GM23338 (cell line): ENCODE measurements around the gene TMPRSS15. TPM values are rescaled to one million over a fixed set of nuclear protein-coding genes. Genes with fewer than 3 reads are reported as not detected.

ENCODE experiments used
- ATAC-seq: fragments of 200-7000 bp; cut with Tn5 transposase; 3 replicates; pipeline ENCODE4 v1.9.1; 2020
- DNase-seq: peaks from one replicate; pipeline ENCODE4 v3.0.0-alpha.2; 2015; ENCODE audit warnings: low spot score
- H2AFZ ChIP-seq: fragments of 200-600 bp; sonication (generic); 2 replicates; pipeline ENCODE4 v1.8.0; 2016; ENCODE audit warnings: antibody characterized with exemption, mild to moderate bottlenecking, moderate library complexity
- H3F3A ChIP-seq: fragments of 200-600 bp; sonication (generic); replicated peaks from 2 replicates; pipeline ENCODE4 v1.8.0; 2017; ENCODE audit warnings: antibody characterized with exemption, mixed run types, low read depth
- H3K27ac ChIP-seq: fragments of 200-600 bp; sonication (generic); 2 replicates; pipeline ENCODE4 v1.6.1; 2016; ENCODE audit warnings: low read depth
- H3K27me3 ChIP-seq: fragments of 200-600 bp; sonication (generic); 2 replicates; pipeline ENCODE4 v1.8.0; 2016; ENCODE audit warnings: mild to moderate bottlenecking, mixed run types, moderate library complexity; ENCODE audit not compliant: insufficient read depth
- H3K36me3 ChIP-seq: fragments of 200-600 bp; sonication (generic); 2 replicates; pipeline ENCODE4 v1.8.0; 2016; ENCODE audit warnings: mild to moderate bottlenecking; ENCODE audit not compliant: insufficient read depth
- H3K4me1 ChIP-seq: fragments of 200-600 bp; sonication (generic); 2 replicates; pipeline ENCODE4 v1.8.0; 2016; ENCODE audit warnings: mild to moderate bottlenecking, moderate library complexity; ENCODE audit not compliant: insufficient read depth
- H3K4me2 ChIP-seq: fragments of 200-600 bp; sonication (generic); 2 replicates; pipeline ENCODE4 v1.7.1; 2017; ENCODE audit warnings: mixed run types
- H3K4me3 ChIP-seq: fragments of 200-600 bp; sonication (generic); 2 replicates; pipeline ENCODE4 v1.6.1; 2016; ENCODE audit warnings: mixed run types
- H3K79me2 ChIP-seq: fragments of 200-600 bp; sonication (generic); replicated peaks from 2 replicates; pipeline ENCODE4 v1.8.0; 2017; ENCODE audit warnings: mild to moderate bottlenecking; ENCODE audit not compliant: insufficient read depth
- H3K9me2 ChIP-seq: fragments of 200-600 bp; sonication (generic); 2 replicates; pipeline ENCODE4 v1.8.0; 2017; ENCODE audit not compliant: insufficient read depth
- H4K20me1 ChIP-seq: fragments of 200-600 bp; sonication (generic); replicated peaks from 2 replicates; pipeline ENCODE4 v1.8.0; 2017; ENCODE audit warnings: mild to moderate bottlenecking; ENCODE audit not compliant: insufficient read depth
- H3K27ac Mint-ChIP-seq: 2 replicates; pipeline ENCODE4 v1.8.0; 2020; ENCODE audit warnings: inconsistent platforms, mild to moderate bottlenecking, moderate library complexity, mixed read lengths
- H3K27me3 Mint-ChIP-seq: 3 replicates; pipeline ENCODE4 v1.8.0; 2022; ENCODE audit warnings: low read depth, mild to moderate bottlenecking, moderate library complexity, mixed read lengths, inconsistent platforms; ENCODE audit not compliant: insufficient read depth, poor library complexity
- H3K36me3 Mint-ChIP-seq: 3 replicates; pipeline ENCODE4 v1.8.0; 2021; ENCODE audit warnings: low read depth, mild to moderate bottlenecking, inconsistent platforms, moderate library complexity, mixed read lengths
- H3K4me1 Mint-ChIP-seq: 3 replicates; pipeline ENCODE4 v1.8.0; 2020; ENCODE audit warnings: mild to moderate bottlenecking, inconsistent platforms, mixed read lengths
- H3K4me3 Mint-ChIP-seq: 3 replicates; pipeline ENCODE4 v1.8.0; 2021; ENCODE audit warnings: moderate library complexity, mild to moderate bottlenecking, inconsistent platforms, mixed read lengths
- H3K9me3 Mint-ChIP-seq: 3 replicates; pipeline ENCODE4 v1.8.0; 2020; ENCODE audit warnings: moderate library complexity, mild to moderate bottlenecking, inconsistent platforms, mixed read lengths
- CREB1 ChIP-seq: fragments of 250-450 bp; sonication (Bioruptor Pico); IDR thresholded peaks from 2 replicates; pipeline ENCODE4 v1.5.0; 2020; ENCODE audit warnings: low read depth, mild to moderate bottlenecking, moderate library complexity
- EZH2 ChIP-seq: fragments of 200-600 bp; sonication (generic); IDR thresholded peaks from one replicate; pipeline ENCODE4 v1.8.0; 2017; ENCODE audit warnings: antibody characterized with exemption, mild to moderate bottlenecking, low read depth; ENCODE audit not compliant: unreplicated experiment
- JUNB ChIP-seq: IDR thresholded peaks from one replicate; pipeline ENCODE4 v1.6.1; 2016; ENCODE audit warnings: antibody characterized with exemption; ENCODE audit not compliant: unreplicated experiment
- NANOG ChIP-seq: IDR thresholded peaks from 2 replicates; pipeline ENCODE4 v1.6.1; 2016; ENCODE audit warnings: antibody characterized with exemption, borderline replicate concordance
- POLR2AphosphoS5 ChIP-seq: IDR thresholded peaks from 2 replicates; pipeline ENCODE4 v1.6.1; 2016; ENCODE audit warnings: antibody characterized with exemption, low read depth
- STAT1 ChIP-seq: IDR thresholded peaks from one replicate; pipeline ENCODE4 v1.6.1; 2016; ENCODE audit warnings: antibody characterized with exemption; ENCODE audit not compliant: unreplicated experiment
- ZNF331 ChIP-seq: fragments of 250-450 bp; sonication (Bioruptor Pico); IDR thresholded peaks from 2 replicates; pipeline ENCODE4 v1.5.0; 2020; ENCODE audit warnings: low read depth, mild to moderate bottlenecking, moderate library complexity
- polyA plus RNA-seq: library from polyadenylated mRNA; unstranded; fragments of >200 nt; fragmentation: Nextera tagmentation; extraction: Ambion mirVana; gene quantifications from 2 replicates; pipeline ENCODE4 v1.2.1, GENCODE V29; 2016
- total RNA-seq: library from RNA; depleted of rRNA; stranded (reverse); fragments of >200 nt; shearing (Covaris generic); gene quantifications from 2 replicates; pipeline ENCODE4 v1.2.3, GENCODE V29; 2014
- TF ChIP-seq, protein P1 (sequence below): fragments of 250-450 bp; sonication (Bioruptor Pico); IDR thresholded peaks from 2 replicates; pipeline ENCODE4 v1.5.0; 2020; ENCODE audit warnings: mild to moderate bottlenecking, moderate library complexity
- TF ChIP-seq, protein P2 (sequence below), 2 experiments: fragments of 200-600 bp in 1 of 2; sonication (generic) in 1 of 2; conservative IDR thresholded peaks; 2 replicates each; pipeline versions ENCODE4 v1.5.1 to v1.6.1; 2016 to 2017; ENCODE audit warnings: antibody characterized with exemption in 2 of 2, low read depth in 2 of 2, mild to moderate bottlenecking in 2 of 2, moderate library complexity in 1 of 2

The TMPRSS15 gene
- total and polyA plus RNA-seq, 2 experiments from 2014 or later, result not detected

DNA sequence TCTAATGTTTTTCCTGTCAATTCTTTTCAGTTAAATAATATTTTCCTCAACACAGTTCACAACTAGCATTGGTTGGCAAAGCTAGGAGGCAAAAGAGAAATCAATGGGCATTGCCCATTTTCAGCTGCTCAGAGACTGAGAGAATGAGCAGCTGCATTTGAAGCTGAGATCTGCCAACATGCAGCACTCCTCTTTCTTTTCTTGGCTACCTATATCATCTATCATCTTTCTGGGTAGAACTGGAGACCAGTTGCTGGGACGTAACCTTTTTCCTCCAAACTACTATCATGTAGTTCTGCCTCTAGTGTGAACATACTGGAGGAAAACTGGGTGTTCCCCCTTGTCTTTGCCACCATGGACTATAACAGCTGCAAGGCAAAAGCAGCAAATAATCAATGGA is 136.1 kb downstream of the TMPRSS15 start:
- Histone ChIP-seq H3K79me2 (no peaks in the 10 kb centered on the region), H3K27me3 (no peaks in the 10 kb centered on the region), H3F3A (no peaks in the 10 kb centered on the region), H4K20me1 (no peaks in the 10 kb centered on the region), H3K4me3 (no peak overlapping the region), H3K9me2 (no peaks in the 10 kb centered on the region), H2AFZ (no peak overlapping the region), H3K36me3 (no peaks in the 10 kb centered on the region), H3K27ac (no peak overlapping the region), H3K4me2 (no peak overlapping the region), H3K4me1 (no peaks in the 10 kb centered on the region)
- H3K4me3 Mint-ChIP-seq, result no peak overlapping the region
- no peaks in the 10 kb centered on the region for H3K9me3 Mint-ChIP-seq
- ATAC-seq (no peak), DNase-seq (no peak)
- H3K36me3 Mint-ChIP-seq, result no peaks in the 10 kb centered on the region
- H3K27me3 Mint-ChIP-seq, result no peaks in the 10 kb centered on the region
- H3K4me1 Mint-ChIP-seq, result no peaks in the 10 kb centered on the region
- no peak for TF ChIP-seq CREB1 (CRISPR knock-in tag)
- TF ChIP-seq NANOG, result no peak
- TF ChIP-seq STAT1, result no peak
- TF ChIP-seq, protein P1, sequence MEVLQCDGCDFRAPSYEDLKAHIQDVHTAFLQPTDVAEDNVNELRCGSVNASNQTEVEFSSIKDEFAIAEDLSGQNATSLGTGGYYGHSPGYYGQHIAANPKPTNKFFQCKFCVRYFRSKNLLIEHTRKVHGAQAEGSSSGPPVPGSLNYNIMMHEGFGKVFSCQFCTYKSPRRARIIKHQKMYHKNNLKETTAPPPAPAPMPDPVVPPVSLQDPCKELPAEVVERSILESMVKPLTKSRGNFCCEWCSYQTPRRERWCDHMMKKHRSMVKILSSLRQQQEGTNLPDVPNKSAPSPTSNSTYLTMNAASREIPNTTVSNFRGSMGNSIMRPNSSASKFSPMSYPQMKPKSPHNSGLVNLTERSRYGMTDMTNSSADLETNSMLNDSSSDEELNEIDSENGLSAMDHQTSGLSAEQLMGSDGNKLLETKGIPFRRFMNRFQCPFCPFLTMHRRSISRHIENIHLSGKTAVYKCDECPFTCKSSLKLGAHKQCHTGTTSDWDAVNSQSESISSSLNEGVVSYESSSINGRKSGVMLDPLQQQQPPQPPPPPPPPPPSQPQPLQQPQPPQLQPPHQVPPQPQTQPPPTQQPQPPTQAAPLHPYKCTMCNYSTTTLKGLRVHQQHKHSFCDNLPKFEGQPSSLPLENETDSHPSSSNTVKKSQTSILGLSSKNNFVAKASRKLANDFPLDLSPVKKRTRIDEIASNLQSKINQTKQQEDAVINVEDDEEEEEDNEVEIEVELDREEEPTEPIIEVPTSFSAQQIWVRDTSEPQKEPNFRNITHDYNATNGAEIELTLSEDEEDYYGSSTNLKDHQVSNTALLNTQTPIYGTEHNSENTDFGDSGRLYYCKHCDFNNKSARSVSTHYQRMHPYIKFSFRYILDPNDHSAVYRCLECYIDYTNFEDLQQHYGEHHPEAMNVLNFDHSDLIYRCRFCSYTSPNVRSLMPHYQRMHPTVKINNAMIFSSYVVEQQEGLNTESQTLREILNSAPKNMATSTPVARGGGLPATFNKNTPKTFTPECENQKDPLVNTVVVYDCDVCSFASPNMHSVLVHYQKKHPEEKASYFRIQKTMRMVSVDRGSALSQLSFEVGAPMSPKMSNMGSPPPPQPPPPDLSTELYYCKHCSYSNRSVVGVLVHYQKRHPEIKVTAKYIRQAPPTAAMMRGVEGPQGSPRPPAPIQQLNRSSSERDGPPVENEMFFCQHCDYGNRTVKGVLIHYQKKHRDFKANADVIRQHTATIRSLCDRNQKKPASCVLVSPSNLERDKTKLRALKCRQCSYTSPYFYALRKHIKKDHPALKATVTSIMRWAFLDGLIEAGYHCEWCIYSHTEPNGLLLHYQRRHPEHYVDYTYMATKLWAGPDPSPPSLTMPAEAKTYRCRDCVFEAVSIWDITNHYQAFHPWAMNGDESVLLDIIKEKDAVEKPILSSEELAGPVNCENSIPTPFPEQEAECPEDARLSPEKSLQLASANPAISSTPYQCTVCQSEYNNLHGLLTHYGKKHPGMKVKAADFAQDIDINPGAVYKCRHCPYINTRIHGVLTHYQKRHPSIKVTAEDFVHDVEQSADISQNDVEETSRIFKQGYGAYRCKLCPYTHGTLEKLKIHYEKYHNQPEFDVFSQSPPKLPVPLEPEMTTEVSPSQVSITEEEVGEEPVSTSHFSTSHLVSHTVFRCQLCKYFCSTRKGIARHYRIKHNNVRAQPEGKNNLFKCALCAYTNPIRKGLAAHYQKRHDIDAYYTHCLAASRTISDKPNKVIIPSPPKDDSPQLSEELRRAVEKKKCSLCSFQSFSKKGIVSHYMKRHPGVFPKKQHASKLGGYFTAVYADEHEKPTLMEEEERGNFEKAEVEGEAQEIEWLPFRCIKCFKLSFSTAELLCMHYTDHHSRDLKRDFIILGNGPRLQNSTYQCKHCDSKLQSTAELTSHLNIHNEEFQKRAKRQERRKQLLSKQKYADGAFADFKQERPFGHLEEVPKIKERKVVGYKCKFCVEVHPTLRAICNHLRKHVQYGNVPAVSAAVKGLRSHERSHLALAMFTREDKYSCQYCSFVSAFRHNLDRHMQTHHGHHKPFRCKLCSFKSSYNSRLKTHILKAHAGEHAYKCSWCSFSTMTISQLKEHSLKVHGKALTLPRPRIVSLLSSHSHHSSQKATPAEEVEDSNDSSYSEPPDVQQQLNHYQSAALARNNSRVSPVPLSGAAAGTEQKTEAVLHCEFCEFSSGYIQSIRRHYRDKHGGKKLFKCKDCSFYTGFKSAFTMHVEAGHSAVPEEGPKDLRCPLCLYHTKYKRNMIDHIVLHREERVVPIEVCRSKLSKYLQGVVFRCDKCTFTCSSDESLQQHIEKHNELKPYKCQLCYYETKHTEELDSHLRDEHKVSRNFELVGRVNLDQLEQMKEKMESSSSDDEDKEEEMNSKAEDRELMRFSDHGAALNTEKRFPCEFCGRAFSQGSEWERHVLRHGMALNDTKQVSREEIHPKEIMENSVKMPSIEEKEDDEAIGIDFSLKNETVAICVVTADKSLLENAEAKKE (CRISPR knock-in tag), result no peak
- TF ChIP-seq ZNF331 (CRISPR knock-in tag), result no peak
- H3K27ac Mint-ChIP-seq, result no peak overlapping the region

DNA sequence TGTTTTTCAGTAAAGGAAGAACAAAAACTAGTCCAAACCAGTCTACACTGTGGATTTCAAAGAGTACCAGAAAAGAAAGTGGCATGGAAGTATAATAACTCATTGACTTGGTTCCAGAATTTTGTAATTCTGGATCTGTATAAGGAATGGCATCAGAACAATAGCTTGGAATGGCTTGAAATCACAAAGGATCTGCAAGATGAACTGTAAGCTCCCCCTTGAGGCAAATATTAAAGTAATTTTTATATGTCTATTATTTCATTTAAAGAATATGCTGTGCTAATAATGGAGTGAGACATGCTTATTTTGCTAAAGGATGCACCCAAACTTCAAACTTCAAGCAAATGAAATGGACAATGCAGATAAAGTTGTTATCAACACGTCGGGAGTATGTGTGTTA is 137.6 kb downstream of the TMPRSS15 start:
- Histone ChIP-seq H3K27ac (no peak overlapping the region), H2AFZ (no peak overlapping the region), H3K36me3 (no peaks in the 10 kb centered on the region), H3K4me1 (no peaks in the 10 kb centered on the region), H3K9me2 (no peaks in the 10 kb centered on the region), H3F3A (no peaks in the 10 kb centered on the region), H3K4me3 (no peak overlapping the region), H3K4me2 (no peak overlapping the region), H4K20me1 (no peaks in the 10 kb centered on the region), H3K79me2 (no peaks in the 10 kb centered on the region), H3K27me3 (no peaks in the 10 kb centered on the region)
- no peaks in the 10 kb centered on the region for H3K4me1 Mint-ChIP-seq
- no peak overlapping the region for H3K27ac Mint-ChIP-seq
- H3K27me3 Mint-ChIP-seq, result no peaks in the 10 kb centered on the region
- no peak for ATAC-seq
- H3K36me3 Mint-ChIP-seq, result no peaks in the 10 kb centered on the region
- no peak for DNase-seq
- no peak overlapping the region for H3K4me3 Mint-ChIP-seq
- H3K9me3 Mint-ChIP-seq, result no peaks in the 10 kb centered on the region
- no peak for TF ChIP-seq STAT1
- no peak for TF ChIP-seq POLR2AphosphoS5
- no peak for TF ChIP-seq EZH2
- TF ChIP-seq, protein P2, sequence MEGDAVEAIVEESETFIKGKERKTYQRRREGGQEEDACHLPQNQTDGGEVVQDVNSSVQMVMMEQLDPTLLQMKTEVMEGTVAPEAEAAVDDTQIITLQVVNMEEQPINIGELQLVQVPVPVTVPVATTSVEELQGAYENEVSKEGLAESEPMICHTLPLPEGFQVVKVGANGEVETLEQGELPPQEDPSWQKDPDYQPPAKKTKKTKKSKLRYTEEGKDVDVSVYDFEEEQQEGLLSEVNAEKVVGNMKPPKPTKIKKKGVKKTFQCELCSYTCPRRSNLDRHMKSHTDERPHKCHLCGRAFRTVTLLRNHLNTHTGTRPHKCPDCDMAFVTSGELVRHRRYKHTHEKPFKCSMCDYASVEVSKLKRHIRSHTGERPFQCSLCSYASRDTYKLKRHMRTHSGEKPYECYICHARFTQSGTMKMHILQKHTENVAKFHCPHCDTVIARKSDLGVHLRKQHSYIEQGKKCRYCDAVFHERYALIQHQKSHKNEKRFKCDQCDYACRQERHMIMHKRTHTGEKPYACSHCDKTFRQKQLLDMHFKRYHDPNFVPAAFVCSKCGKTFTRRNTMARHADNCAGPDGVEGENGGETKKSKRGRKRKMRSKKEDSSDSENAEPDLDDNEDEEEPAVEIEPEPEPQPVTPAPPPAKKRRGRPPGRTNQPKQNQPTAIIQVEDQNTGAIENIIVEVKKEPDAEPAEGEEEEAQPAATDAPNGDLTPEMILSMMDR (conservative IDR thresholded peaks at IDR 0.05; ENCODE audit: low read depth in 2 of 2), result no peak
- TF ChIP-seq NANOG, result no peak
- TF ChIP-seq JUNB, result no peak
